SK-N-SH treated with all-trans-retinoic acid at 6 μM for 48 hours (cell line): ENCODE data around the gene TAF7L.
"Not testable (repeated sequence)": the region's sequence is repeated elsewhere in the genome, so short reads cannot be mapped to it uniquely, and the experiment has no call there.

Experiments used
- ATAC-seq: fragments of 200-7000 bp; cut with Tn5 transposase; 3 replicates; pipeline ENCODE4 v1.9.1; 2020; ENCODE audit warnings: mild to moderate bottlenecking, moderate library complexity
- BACH2 ChIP-seq: fragments of 250-450 bp; sonication (Bioruptor Pico); IDR thresholded peaks from 2 replicates; pipeline ENCODE4 v1.9.0; 2021; ENCODE audit warnings: mild to moderate bottlenecking, borderline replicate concordance
- CSDC2 ChIP-seq: fragments of 250-450 bp; sonication (Bioruptor Pico); IDR thresholded peaks from 2 replicates; pipeline ENCODE4 v1.5.0; 2020; ENCODE audit warnings: mild to moderate bottlenecking, moderate library complexity
- ESRRG ChIP-seq: fragments of 250-450 bp; sonication (Bioruptor Pico); IDR thresholded peaks from 2 replicates; pipeline ENCODE4 v1.6.1; 2021; ENCODE audit warnings: mild to moderate bottlenecking
- GLIS3 ChIP-seq: fragments of 250-450 bp; sonication (Bioruptor Pico); IDR thresholded peaks from 2 replicates; pipeline ENCODE4 v1.5.0; 2020; ENCODE audit warnings: mild to moderate bottlenecking, moderate library complexity
- OSR1 ChIP-seq: fragments of 250-450 bp; sonication (Bioruptor Pico); IDR thresholded peaks from 2 replicates; pipeline ENCODE4 v1.8.0; 2022; ENCODE audit warnings: moderate library complexity, mild to moderate bottlenecking, inconsistent platforms
- POU6F1 ChIP-seq: fragments of 250-450 bp; sonication (Bioruptor Pico); IDR thresholded peaks from 2 replicates; pipeline ENCODE4 v1.8.0; 2021; ENCODE audit warnings: low read depth, mild to moderate bottlenecking, moderate library complexity, borderline replicate concordance
- PPARA ChIP-seq: fragments of 250-450 bp; sonication (Bioruptor Pico); IDR thresholded peaks from 2 replicates; pipeline ENCODE4 v1.5.0; 2020; ENCODE audit warnings: mild to moderate bottlenecking, borderline replicate concordance
- SNAI2 ChIP-seq: fragments of 250-450 bp; sonication (Bioruptor Pico); IDR thresholded peaks from 2 replicates; pipeline ENCODE4 v1.5.0; 2020; ENCODE audit warnings: mild to moderate bottlenecking, moderate library complexity
- TCF4 ChIP-seq: fragments of 250-450 bp; sonication (Bioruptor Pico); IDR thresholded peaks from 2 replicates; pipeline ENCODE4 v1.8.0; 2021; ENCODE audit warnings: mild to moderate bottlenecking, moderate library complexity, borderline replicate concordance
- TOX ChIP-seq: fragments of 250-450 bp; sonication (Bioruptor Pico); IDR thresholded peaks from 2 replicates; pipeline ENCODE4 v1.8.0; 2021; ENCODE audit warnings: mild to moderate bottlenecking, moderate library complexity, borderline replicate concordance
- TSHZ2 ChIP-seq: fragments of 250-450 bp; sonication (Bioruptor Pico); IDR thresholded peaks from 2 replicates; pipeline ENCODE4 v1.5.0; 2020; ENCODE audit warnings: mild to moderate bottlenecking, moderate library complexity
- ZFP3 ChIP-seq: fragments of 250-450 bp; sonication (Bioruptor Pico); IDR thresholded peaks from 2 replicates; pipeline ENCODE4 v1.5.0; 2020; ENCODE audit warnings: mild to moderate bottlenecking, moderate library complexity
- ZFP30 ChIP-seq: fragments of 450-650 bp; formaldehyde crosslinking; IDR thresholded peaks from 2 replicates; pipeline ENCODE4 v1.5.0; 2022; ENCODE audit warnings: mild to moderate bottlenecking, moderate library complexity
- ZNF565 ChIP-seq: fragments of 450-650 bp; formaldehyde crosslinking; conservative IDR thresholded peaks from 2 replicates; pipeline ENCODE4 v1.5.0; 2020; ENCODE audit warnings: low read depth, mild to moderate bottlenecking, moderate library complexity
- ZNF70 ChIP-seq: fragments of 450-650 bp; formaldehyde crosslinking; IDR thresholded peaks from 2 replicates; pipeline ENCODE4 v1.5.0; 2020; ENCODE audit warnings: mild to moderate bottlenecking, moderate library complexity
- ZNF8 ChIP-seq: fragments of 450-650 bp; formaldehyde crosslinking; IDR thresholded peaks from 2 replicates; pipeline ENCODE4 v1.5.0; 2020; ENCODE audit warnings: mild to moderate bottlenecking, moderate library complexity

TAF7L gene

GRCh38 chrX:101290957-101291603 is at the start of gene TAF7L:
TSS of gene TAF7L (minus strand) at chrX:101291334. CDS start at chrX:101287543, 3,791 bp downstream.
- no peak for ATAC-seq
- TF ChIP-seq ZFP3 (CRISPR knock-in tag) (no peak), ZNF70 (no peak), SNAI2 (CRISPR knock-in tag) (no peak), CSDC2 (CRISPR knock-in tag) (no peak), PPARA (CRISPR knock-in tag) (no peak), OSR1 (CRISPR knock-in tag) (no peak), TSHZ2 (CRISPR knock-in tag) (no peak), TOX (CRISPR knock-in tag) (no peak)

- no peak for TF ChIP-seq CSDC2 (CRISPR knock-in tag)
These were observed 46.7 kb upstream of the TAF7L start for GRCh38 chrX:101337776-101338271.

GRCh38 chrX:101334310-101334709 is 43.2 kb upstream of the TAF7L start:
- ATAC-seq: not testable (repeated sequence)
- TF ChIP-seq ZNF8 (CRISPR knock-in tag): peak; percentile 85
- TF ChIP-seq, all 23 proteins: peak for 1; not testable (repeated sequence) for 22

More at GRCh38 chrX:101337776-101338271, 46.7 kb upstream of the TAF7L start:
- ATAC-seq: no peak

GRCh38 chrX:101326600-101326999 is 35.5 kb upstream of the TAF7L start:
- ATAC-seq: not testable (repeated sequence)

- ATAC-seq: no peak
These were observed 12.7 kb upstream of the TAF7L start for GRCh38 chrX:101303790-101304189.

GRCh38 chrX:101295603-101296002 is 4.5 kb upstream of the TAF7L start:
- not testable (repeated sequence) for ATAC-seq

More at GRCh38 chrX:101303790-101304189, 12.7 kb upstream of the TAF7L start:
- no peak for TF ChIP-seq GLIS3 (CRISPR knock-in tag)
- TF ChIP-seq PPARA (CRISPR knock-in tag): no peak
- TF ChIP-seq ESRRG (CRISPR knock-in tag): no peak
- no peak for TF ChIP-seq BACH2

GRCh38 chrX:101287402-101287801 is 3.7 kb downstream of the TAF7L start:
- peak; percentile 85 for ATAC-seq

More at GRCh38 chrX:101287402-101287801, 3.7 kb downstream of the TAF7L start:
- no peak for TF ChIP-seq ZFP30 (CRISPR knock-in tag)
- TF ChIP-seq TCF4 (CRISPR knock-in tag): no peak
- no peak for TF ChIP-seq ZNF565 (CRISPR knock-in tag)
- no peak for TF ChIP-seq ZNF8 (CRISPR knock-in tag)
- no peak for TF ChIP-seq SNAI2 (CRISPR knock-in tag)
- no peak for TF ChIP-seq POU6F1 (CRISPR knock-in tag)
- TF ChIP-seq ESRRG (CRISPR knock-in tag): no peak
- TF ChIP-seq TSHZ2 (CRISPR knock-in tag): no peak
